OCI-LY7 (cell line): ENCODE results near the gene MTERF1. TPM values are rescaled to one million over a fixed set of nuclear protein-coding genes. Genes with fewer than 3 reads are reported as not detected.

Experiments used
- BruUV-seq: library from RNA; stranded (reverse); fragments of 400-500 nt; replicated peaks from 2 replicates; lab custom pipeline; 2021; lab: Mats Ljungman, UMichigan
- CTCF ChIA-PET: fragments of 300-600 bp; sonication (Branson Sonifier 250); formaldehyde crosslinking; loops from one replicate; lab custom pipeline; 2022; ENCODE audit warnings: antibody characterized with exemption; ENCODE audit not compliant: unreplicated experiment; lab: Charles Lee
- POLR2A ChIA-PET: fragments of 300-600 bp; sonication (Branson Sonifier 250); formaldehyde crosslinking; loops from one replicate; lab custom pipeline; 2022; ENCODE audit warnings: antibody characterized with exemption; lab: Charles Lee
- DNase-seq: peaks from one replicate; pipeline ENCODE4 v3.0.0-alpha.2; 2015; ENCODE audit warnings: low spot score
- H2AFZ ChIP-seq: fragments of 200-600 bp; sonication (generic), shearing (Covaris generic); 2 replicates; pipeline ENCODE4 v1.6.1; 2014; ENCODE audit warnings: mild to moderate bottlenecking, antibody characterized with exemption, low read length, moderate library complexity
- H3K27ac ChIP-seq: fragments of 200-600 bp; sonication (generic); 2 replicates; pipeline ENCODE4 v1.5.1; 2014; ENCODE audit warnings: mixed run types, low read depth, mild to moderate bottlenecking, moderate library complexity, low read length, inconsistent platforms; ENCODE audit not compliant: poor library complexity, severe bottlenecking
- H3K36me3 ChIP-seq: fragments of 200-600 bp; sonication (generic); 2 replicates; pipeline ENCODE4 v1.6.1; 2014; ENCODE audit warnings: mild to moderate bottlenecking, antibody characterized with exemption, low read length, moderate library complexity, mixed read lengths; ENCODE audit not compliant: insufficient read depth
- H3K4me1 ChIP-seq: fragments of 200-600 bp; sonication (generic); 2 replicates; pipeline ENCODE4 v1.5.1; 2014; ENCODE audit warnings: mild to moderate bottlenecking, low read length; ENCODE audit not compliant: insufficient read depth, poor library complexity, severe bottlenecking
- H3K4me2 ChIP-seq: fragments of 200-600 bp; sonication (generic); 2 replicates; pipeline ENCODE4 v1.6.1; 2014; ENCODE audit warnings: mild to moderate bottlenecking, low read length
- H3K4me3 ChIP-seq: fragments of 200-600 bp; sonication (generic); 2 replicates; pipeline ENCODE4 v1.5.1; 2014; ENCODE audit warnings: mild to moderate bottlenecking, low read depth, low read length; ENCODE audit not compliant: poor library complexity, severe bottlenecking
- H3K79me2 ChIP-seq: fragments of 200-600 bp; sonication (generic); 2 replicates; pipeline ENCODE4 v1.6.1; 2016; ENCODE audit warnings: low read depth, mild to moderate bottlenecking, low read length, moderate library complexity, mixed read lengths; ENCODE audit not compliant: insufficient read depth
- H3K9me2 ChIP-seq: fragments of 200-600 bp; sonication (generic); 2 replicates; pipeline ENCODE4 v1.6.1; 2016; ENCODE audit warnings: mild to moderate bottlenecking, low read length, mixed read lengths; ENCODE audit not compliant: insufficient read depth
- H3K9me3 ChIP-seq: fragments of 200-600 bp; sonication (generic); 2 replicates; pipeline ENCODE4 v1.6.1; 2014; ENCODE audit warnings: mild to moderate bottlenecking, mixed run types, low read length, mixed read lengths
- H4K20me1 ChIP-seq: fragments of 200-600 bp; sonication (generic); 2 replicates; pipeline ENCODE4 v1.6.1; 2014; ENCODE audit warnings: mild to moderate bottlenecking, antibody characterized with exemption, low read length, moderate library complexity, mixed read lengths; ENCODE audit not compliant: insufficient read depth
- CTCF ChIP-seq: fragments of 200-600 bp; sonication (generic); conservative IDR thresholded peaks from 2 replicates; pipeline ENCODE4 v1.5.1; 2014; ENCODE audit warnings: mild to moderate bottlenecking, antibody characterized with exemption, low read length, moderate library complexity, mixed read lengths
- EZH2phosphoT487 ChIP-seq: fragments of 200-600 bp; sonication (generic); IDR thresholded peaks from 2 replicates; pipeline ENCODE4 v1.6.1; 2018; ENCODE audit warnings: low read depth, borderline replicate concordance, mild to moderate bottlenecking, mixed run types, antibody characterized with exemption, low read length, moderate library complexity, mixed read lengths
- intact Hi-C: fragments of 100-400 bp; cut with micrococcal nuclease; formaldehyde crosslinking; loops from one replicate; pipeline ENCODE4 v1.10.0; 2022; ENCODE audit not compliant: unreplicated experiment
- total RNA-seq, 2 experiments: library from RNA; depleted of rRNA in 1 of 2; stranded (reverse); fragments of >200 nt in 1 of 2; shearing (Covaris generic) in 1 of 2; gene quantifications; 2 replicates each; pipeline ENCODE4 v1.2.3, GENCODE V29; 2014 to 2022

Gene MTERF1
- total RNA-seq, 2 experiments from 2014 or later: 12.6 to 21.4 TPM

GRCh38 chr7:91835091-91835825 lies 45.2 kb downstream of the MTERF1 start:
- Histone ChIP-seq H4K20me1 (no peaks in the 10 kb centered on the region), H3K36me3 (no peaks in the 10 kb centered on the region), H3K4me1 (no peaks in the 10 kb centered on the region), H2AFZ (no peak overlapping the region), H3K4me2 (no peak overlapping the region), H3K4me3 (no peak overlapping the region), H3K9me2 (no peaks in the 10 kb centered on the region), H3K27ac (no peak overlapping the region), H3K79me2 (no peaks in the 10 kb centered on the region), H3K9me3 (no peaks in the 10 kb centered on the region)
- ChIA-PET CTCF (no interaction called here), POLR2A (interaction anchor here (0.7 to 1.2 kb wide), 2 partner anchors 51 to 165 kb away, joined by 3 to 4 read pairs; no protein-coding TSS in a partner anchor)
- TF ChIP-seq CTCF (no peak), EZH2phosphoT487 (no peak)
- no TSS peak for BruUV-seq
- DNase-seq: no peak
- intact Hi-C loops: no loop called here

- no peak overlapping the region for H2AFZ ChIP-seq
- ChIA-PET POLR2A (no interaction called here), CTCF (no interaction called here)
- no peak overlapping the region for H3K27ac ChIP-seq
- H4K20me1 ChIP-seq: no peaks in the 10 kb centered on the region
- no peak overlapping the region for H3K4me3 ChIP-seq
- H3K9me2 ChIP-seq: no peaks in the 10 kb centered on the region
- TF ChIP-seq EZH2phosphoT487 (no peak), CTCF (no peak)
- no peaks in the 10 kb centered on the region for H3K9me3 ChIP-seq
- H3K79me2 ChIP-seq: no peaks in the 10 kb centered on the region
- BruUV-seq: no TSS peak
- H3K36me3 ChIP-seq: no peaks in the 10 kb centered on the region
- no peak overlapping the region for H3K4me2 ChIP-seq
- DNase-seq: no peak
- no peaks in the 10 kb centered on the region for H3K4me1 ChIP-seq
- intact Hi-C loops: loop anchor here (5.0 kb wide), 1 partner anchor 50 kb away; the partner anchor contains the start of gene MTERF1
These were observed 47.9 kb downstream of the MTERF1 start for GRCh38 chr7:91832493-91833045.

GRCh38 chr7:91827169-91827568 lies 53.3 kb downstream of the MTERF1 start:
- no peaks in the 10 kb centered on the region for H3K36me3 ChIP-seq
- H3K9me2 ChIP-seq: no peaks in the 10 kb centered on the region
- intact Hi-C loops: no loop called here
- DNase-seq: no peak
- no peaks in the 10 kb centered on the region for H3K9me3 ChIP-seq
- no peaks in the 10 kb centered on the region for H3K79me2 ChIP-seq
- ChIA-PET CTCF (no interaction called here), POLR2A (interaction anchor here (1.0 kb wide), 1 partner anchor 53 kb away, joined by 4 read pairs; the partner anchor contains the start of gene MTERF1)
- H3K4me2 ChIP-seq: no peak overlapping the region
- H3K4me3 ChIP-seq: no peak overlapping the region
- no peak overlapping the region for H2AFZ ChIP-seq
- H3K27ac ChIP-seq: no peak overlapping the region
- no peaks in the 10 kb centered on the region for H4K20me1 ChIP-seq
- no peaks in the 10 kb centered on the region for H3K4me1 ChIP-seq
- TF ChIP-seq EZH2phosphoT487 (no peak), CTCF (no peak)
- BruUV-seq: no TSS peak
